ENCODE results near the gene ATXN7L1.

DNA sequence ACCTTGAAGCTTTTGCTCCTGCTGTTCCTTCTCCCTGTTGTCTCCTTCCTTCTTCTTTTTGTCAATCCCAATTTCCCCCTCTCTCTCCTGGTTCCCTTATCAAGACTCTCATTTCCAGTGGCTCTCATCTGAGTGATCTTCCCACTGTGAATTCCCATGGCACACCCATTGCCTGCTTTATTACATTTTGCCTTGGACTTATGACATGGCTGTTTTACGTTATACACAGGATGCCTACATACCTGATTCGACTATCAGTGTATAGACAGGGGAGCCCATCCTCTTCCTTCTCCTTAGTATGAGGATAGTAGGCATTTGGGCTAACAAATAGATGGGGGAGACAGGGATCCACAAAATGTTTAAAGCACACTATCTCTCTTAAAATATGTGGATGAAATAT, 255.2 kb downstream of the ATXN7L1 start:
- TF ChIP-seq, protein P1, sequence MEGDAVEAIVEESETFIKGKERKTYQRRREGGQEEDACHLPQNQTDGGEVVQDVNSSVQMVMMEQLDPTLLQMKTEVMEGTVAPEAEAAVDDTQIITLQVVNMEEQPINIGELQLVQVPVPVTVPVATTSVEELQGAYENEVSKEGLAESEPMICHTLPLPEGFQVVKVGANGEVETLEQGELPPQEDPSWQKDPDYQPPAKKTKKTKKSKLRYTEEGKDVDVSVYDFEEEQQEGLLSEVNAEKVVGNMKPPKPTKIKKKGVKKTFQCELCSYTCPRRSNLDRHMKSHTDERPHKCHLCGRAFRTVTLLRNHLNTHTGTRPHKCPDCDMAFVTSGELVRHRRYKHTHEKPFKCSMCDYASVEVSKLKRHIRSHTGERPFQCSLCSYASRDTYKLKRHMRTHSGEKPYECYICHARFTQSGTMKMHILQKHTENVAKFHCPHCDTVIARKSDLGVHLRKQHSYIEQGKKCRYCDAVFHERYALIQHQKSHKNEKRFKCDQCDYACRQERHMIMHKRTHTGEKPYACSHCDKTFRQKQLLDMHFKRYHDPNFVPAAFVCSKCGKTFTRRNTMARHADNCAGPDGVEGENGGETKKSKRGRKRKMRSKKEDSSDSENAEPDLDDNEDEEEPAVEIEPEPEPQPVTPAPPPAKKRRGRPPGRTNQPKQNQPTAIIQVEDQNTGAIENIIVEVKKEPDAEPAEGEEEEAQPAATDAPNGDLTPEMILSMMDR (IDR thresholded peaks at IDR 0.05): no peak
- TF ChIP-seq EZH2 (IDR thresholded peaks at IDR 0.05; ENCODE audit: borderline replicate concordance, insufficient read depth, low read depth, low read length, poor library complexity, severe bottlenecking): no peak
